ENCODE measurements around the gene CPPED1.

The CPPED1 gene

DNA sequence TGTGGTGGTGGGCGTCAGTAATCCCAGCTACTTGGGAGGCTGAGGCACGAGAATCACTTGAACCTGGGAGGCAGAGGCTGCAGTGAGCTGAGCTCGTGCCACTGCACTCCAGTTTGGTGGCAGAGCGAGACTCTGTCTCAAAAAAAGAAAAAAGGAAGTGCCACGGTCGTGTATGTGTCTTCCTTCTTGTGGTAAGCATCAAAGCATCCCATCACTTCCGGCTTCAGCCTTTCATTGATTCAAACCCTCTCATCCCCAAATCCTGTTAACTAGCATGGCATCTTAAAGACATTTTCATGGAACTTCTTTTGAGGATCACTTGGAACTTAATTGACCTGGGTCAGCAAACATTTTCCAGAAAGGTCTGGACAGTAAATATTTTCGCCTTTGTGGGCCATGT lies 126.2 kb downstream of the CPPED1 start:
- no peak for DNase-seq

DNA sequence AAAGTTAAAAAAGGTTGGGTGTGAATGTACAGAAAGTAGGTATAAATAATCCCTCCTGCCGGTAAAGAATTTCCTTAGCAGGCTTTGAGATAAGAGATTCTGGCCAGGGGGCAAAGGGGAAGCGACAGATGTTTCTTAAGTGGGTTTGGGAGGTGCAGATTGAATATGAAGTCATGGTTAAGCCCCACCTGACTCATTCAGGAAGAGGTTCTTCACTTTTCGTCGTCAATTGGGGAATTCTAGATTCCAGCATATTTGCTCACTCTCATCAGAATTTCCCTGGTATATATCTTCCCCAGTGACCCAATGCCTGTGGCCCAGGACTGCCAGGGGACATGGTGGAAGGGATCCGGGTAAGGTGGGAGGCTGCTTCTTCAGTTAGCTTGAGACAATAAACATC lies 127.8 kb downstream of the CPPED1 start:
- DNase-seq = no peak

DNA sequence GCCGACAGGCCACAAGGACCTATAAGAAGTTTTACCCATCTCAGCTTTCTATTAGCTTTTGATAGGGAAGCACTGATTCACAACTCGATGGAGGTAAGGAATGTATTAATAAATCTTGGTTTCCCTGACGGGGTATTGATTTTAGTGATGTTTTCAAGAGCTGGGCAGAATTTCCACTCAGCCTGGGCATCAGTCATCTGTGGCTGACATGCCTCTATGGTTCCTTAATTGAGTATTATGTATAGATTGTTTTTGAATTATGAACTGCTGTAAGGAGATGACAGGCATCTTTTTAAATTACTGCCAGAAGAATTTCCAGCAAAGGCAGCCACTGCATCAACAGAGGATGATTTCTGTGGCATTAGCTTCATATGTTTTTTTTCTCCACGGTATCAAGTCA lies 128.6 kb downstream of the CPPED1 start:
- no peak for DNase-seq

DNA sequence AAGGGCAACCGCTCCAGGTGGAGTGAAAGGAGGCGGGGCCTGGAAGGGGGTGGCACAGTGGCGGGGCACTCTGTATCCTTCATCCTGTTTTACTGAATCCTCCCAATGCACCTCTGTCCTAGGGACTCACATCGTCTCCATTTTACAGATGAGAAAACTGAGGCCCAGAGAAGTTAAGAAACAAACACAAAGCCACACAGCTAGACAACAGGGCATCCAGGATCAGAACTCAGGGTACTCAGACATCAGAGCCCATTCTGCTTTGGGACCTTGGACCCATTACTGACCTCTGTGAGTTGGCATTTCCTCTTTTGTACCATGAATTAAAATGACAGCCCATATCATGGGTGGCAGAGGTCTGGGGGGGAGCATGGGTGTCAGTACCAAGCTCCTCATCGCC lies 129.2 kb downstream of the CPPED1 start:
- DNase-seq = no peak

DNA sequence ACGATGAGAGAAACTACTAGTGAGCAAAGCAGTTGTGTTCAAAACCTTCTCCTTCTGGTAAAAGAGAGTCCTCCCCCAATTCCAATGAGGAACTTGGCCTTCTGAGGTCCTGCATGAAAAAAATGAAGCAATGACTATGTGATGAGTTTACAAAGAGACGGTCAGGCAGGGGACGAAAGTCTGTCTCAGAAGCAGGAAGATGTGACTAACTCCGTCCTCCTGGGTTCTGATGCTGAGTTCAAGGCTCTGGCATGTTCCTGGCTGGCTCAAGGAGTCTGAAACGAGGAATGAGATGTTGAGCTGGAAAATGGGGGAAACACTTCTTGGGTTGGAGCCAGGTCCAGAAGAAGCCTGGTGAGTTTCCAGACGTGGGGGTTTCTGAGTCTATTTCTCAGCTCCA lies 129.6 kb downstream of the CPPED1 start:
- no peak for DNase-seq

DNA sequence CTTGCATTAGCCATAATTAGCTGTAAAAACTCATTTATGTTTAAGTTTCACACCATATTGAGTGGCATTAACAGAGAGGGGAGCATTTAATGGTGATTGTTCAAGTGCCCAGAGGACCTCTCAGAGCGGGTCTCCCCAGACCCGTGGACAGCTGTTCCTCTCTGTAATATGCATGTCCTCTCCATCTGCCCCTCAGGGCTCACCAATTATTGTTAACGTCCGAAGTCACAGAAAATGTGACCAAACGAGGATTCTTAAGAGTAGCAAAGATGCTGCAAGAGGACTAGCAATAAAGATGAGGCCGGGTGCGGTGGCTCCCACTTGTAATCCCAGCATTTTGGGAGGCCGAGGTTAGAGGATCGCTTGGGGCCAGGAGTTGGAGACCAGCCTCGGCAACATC lies 130.2 kb downstream of the CPPED1 start:
- no peak for DNase-seq

DNA sequence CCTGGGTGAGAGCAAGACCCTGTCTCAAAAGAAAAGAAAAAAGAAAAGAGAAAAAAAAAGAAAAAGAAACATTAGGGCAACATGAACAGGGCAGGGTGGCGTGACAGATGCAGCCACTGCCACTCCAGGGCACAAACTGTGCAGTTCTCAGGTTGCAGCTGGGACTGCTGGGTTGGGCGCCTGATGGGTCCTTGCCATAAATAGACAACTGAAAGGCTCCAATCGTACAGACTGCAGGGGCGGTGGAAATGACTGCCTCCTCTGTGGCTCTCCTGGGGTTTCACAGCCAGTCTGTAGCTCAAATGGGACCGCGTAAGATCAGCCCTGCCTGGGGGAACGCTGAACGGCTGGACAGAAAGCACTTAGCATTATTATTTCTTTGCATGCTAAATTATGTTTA lies 130.7 kb downstream of the CPPED1 start:
- no peak for DNase-seq

DNA sequence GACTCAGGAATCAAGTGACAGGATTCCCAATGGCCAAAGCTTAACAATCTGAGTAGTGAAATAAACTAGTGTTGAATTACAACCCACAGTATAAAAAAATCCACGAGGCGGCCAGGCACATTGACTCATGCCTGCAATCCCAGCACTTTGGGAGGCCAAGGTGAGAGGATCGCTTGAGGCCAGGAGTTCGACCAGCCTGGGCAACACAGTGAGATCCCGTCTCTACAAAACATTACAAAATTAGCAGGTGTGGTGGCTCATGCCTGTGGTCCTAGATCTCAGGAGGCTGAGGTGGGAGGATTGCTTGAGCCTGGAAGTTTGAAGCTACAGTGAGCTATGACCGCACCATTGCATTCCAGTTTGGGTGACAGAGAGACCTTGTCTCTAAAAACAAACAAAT lies 133.8 kb downstream of the CPPED1 start:
- DNase-seq = no peak

DNA sequence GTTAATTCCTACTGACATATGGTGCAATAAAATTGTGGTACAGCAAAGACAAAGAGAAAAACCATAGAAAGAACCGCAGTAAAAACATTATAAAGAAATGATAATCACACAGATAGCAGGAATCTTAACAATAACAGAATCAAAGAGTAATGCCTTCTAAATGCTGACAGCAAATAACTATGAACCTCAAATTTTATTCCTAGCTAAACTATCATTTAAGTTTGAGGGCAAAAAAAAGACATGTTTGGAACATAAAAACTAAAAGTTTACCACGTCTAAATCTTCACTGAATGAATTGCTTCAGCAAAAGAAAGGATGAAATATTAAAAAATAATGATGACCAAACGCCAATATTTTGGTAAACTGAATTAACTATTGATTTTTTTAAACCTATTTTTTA lies 135.8 kb downstream of the CPPED1 start:
- DNase-seq = no peak

DNA sequence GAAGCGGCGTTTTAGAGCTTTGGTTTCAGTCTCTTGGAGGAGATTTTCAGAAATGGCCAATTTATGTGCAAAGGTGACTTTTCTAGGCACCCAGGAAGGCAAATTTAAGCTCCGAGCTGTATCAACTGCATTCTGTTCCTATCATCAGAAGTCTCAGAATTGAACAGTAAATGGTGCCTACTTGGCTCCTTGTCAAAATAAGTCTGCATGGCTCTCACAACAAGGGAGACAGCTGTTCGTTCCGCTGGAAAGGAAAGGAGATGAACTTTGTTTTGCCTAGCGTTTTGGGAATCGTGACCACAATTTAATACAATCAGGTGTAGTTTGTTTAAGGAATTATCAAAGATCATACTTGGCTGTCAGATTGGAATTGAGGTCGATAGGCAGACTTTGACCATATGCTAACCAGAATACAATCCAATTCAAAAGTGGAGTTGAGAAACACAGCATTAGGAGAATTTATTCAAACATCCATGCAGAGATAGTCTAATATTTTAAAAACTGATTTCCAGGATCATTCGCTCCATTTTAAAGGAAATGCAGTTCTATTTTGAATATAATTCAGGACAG lies 139.4 kb downstream of the CPPED1 start:
- no peak for DNase-seq

DNA sequence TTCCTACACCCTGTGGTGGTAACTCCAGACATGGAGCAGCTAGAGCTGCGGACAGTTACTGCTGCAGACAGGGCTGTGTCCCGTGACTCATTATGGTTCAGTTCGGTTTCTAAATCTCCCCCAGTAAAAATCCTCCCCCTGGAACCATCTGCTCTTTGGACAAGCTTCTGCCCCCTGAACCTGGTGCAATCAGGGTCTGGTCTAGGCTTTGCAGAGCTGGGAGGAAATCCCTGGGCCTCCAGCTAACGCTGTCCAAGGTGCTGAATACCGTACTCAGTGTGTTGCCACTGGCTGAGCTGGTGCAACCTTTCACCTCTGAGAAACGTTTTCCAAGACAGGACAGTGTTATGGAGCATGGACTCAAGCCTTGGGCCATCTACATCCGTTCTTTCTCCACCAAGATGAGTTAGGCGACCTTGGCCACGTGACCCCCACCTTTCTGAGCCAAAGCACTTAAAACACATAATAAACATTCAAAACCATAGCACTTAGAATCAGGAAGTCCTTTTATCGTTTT lies 142.0 kb downstream of the CPPED1 start:
- no peak for DNase-seq

DNA sequence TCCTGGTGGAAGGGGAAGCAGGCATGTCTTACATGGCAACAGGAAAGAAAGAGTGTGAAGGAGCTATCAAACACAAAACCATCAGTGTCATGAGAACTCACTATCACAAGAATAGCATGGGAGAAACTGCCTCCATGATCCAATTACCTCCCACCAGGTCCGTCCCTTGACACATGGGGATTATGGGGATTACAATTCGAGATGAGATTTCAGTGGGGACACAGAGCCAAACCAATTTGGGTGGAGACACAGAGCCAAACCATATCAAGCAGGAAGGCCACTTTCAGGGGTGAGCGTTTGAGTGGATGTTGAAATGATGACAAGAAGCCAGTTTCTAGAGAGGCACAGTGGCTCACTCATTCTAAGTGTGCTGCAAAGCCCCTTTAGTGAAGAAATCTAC lies 143.8 kb downstream of the CPPED1 start:
- no peak for DNase-seq

DNA sequence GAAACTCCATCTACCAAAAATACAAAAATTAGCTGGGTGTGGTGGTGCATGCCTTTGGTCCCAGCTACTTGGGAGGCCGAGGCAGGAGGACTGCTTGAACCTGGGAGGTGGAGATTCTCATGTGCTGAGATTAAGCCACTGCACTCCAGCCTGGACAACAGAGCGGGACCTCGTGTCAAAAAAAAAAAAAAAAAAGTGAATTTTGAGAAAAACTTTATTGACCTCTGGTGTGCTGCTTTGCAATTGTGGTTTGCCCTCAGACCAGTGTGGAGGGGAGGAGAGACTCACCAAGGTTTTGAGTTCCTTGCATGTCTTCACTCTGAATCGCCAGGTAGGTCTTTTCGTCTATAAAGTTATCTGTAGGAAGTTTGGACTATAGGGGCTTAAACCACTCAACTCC lies 145.2 kb downstream of the CPPED1 start:
- DNase-seq = no peak

DNA sequence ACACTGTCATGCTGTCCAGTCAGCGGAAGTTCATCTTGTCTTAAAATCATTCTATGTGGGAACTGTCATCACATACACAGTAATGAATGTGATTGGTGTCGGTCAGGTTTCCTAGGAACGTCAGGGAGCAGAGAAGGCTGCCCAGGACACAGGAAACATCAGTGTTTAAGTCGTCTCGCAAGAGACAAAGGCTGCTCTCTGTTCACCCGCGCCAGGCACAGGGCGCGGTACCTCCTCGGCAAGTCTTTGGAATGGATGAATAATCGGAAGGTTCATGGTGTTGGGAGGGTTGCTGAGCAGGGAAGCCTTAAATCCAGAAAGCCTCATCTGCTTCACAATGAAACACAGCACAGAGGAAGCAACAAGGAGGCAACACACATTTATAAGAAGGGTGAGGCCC lies 148.2 kb downstream of the CPPED1 start:
- no peak for DNase-seq

DNA sequence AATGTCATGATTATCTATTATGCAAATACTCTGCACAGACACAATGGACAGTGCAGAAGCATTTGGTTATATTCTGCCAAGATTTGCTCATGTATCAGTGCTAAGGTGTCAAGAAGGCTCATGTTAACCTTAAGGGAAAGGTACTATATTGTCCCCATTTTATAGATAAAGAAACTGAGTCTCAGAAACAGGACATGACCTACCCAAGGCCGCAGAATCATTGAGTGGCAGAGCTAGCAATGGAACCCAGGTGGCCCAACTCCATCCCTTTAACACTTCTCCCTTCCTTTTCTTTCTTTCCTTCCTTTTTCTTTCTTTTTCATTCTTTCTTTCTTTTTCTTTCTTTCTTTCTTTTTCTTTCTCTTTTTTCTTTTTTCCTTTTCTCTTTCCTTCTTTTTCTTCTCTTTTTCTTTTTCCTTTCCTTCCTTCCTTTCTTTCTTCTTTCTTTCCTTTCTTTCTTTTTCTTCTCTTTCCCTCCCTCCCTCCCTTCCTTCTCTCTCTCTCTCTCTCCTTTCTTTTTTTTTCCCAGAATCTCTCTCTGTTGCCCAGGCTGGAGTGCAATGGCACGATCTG lies 149.8 kb downstream of the CPPED1 start:
- no peak for DNase-seq

DNA sequence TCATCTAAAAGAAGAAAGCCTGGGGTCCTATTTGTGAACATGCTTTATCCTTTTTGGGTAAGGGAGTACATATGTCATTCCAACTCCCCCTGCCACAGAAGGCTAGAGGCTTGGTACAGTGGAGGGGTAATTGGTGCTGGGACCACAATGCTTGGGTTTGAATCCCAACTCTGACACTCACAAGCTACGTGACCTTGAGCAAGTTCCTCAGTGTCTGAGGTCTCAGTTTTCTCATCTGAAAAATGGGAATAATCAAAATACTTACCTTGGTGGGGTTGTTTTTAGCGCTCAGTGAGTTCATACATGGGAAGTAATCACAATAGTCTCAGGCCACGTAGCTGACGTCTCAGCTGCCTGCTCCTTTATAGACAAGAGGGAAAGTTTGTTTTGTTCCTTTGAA lies 150.8 kb downstream of the CPPED1 start:
- DNase-seq = no peak

DNA sequence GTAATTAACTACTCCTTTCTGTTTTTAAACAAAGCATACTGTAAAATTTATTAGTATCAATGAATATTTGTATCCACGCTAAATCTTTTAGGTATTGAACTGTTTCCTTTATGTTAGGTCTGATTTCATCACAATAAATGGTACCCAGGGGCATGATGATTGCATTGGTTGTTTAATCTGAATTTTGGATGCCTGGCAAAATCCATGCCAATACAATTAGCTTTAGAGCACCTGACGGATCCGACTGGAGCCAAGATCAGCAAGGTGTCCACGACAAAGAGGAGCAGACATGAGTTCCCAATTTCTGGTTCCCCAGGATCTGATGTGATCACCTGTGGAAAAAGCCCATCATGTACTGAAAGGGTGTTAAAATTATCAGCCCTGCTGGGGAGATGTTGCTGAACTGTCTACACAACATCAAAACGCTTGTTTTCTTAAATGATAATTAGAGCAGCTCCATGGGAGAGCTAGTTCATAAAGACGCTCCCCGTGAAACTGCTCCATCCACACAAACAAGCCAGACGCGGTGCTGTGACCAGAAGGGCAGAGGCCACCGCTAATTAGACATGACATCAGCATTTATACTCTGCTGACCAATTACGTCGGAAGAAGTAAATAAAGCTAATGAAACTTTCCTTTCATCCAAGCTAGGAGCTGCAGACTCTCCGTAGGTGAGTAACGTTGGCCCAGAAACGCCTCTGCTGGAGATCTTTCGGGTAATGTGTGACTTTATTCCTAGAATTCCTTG lies 151.7 kb downstream of the CPPED1 start:
- DNase-seq = no peak

DNA sequence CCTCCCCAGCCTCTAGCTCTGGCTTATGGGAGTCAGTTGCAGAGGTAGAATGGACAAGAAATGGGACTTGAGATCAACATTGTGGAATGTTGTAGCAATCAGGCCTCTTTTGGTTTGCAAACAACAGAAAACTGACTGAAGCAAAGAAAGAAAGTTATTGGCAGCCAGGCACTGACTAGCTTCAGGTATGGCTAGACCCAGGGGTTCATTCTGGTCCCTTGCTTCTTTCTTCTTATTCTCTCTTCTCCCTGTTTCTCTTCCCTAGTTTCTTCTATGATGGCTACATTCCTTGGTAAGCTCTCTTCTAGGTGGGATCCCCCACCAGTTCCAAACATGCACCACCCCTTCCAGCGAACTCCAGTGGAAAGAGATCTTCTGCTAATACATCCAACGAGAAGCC lies 154.3 kb downstream of the CPPED1 start:
- DNase-seq = no peak

DNA sequence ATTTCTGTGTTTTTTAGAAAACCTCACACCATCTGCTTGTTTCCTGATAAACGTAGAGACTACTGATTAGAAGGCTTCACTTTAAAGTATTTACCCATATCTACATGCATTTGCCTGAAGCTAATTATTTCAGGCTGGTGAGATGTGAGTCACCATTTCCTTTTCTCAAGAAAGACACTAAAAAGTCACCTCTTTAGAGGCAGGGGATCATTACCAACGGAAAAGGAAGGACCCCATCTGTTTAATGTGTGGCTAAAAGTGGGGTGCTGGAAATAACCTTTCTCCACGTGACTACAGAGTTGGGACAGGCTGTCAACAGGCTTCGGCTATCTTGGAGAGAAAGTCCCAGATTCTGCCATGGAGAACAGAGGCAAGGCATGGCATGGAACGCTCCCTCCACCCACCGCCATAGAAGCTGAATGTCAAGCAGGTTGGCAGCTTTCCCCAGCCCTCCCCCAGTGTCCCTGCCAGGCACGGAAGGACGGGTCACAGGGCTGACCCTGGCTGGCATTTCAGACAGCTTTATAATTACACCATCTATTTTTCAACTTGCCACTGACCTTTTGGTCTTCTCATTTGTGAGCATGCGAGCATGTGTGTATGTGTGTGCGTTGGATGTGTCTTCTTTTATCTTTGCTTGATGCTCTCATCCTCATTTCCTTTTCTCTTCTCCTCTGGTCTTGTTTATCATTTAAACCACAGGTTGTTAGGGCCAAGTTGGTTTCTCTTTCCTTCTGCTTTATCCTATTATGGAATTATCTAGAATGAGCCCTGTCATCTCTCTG lies 157.0 kb downstream of the CPPED1 start:
- DNase-seq = no peak

DNA sequence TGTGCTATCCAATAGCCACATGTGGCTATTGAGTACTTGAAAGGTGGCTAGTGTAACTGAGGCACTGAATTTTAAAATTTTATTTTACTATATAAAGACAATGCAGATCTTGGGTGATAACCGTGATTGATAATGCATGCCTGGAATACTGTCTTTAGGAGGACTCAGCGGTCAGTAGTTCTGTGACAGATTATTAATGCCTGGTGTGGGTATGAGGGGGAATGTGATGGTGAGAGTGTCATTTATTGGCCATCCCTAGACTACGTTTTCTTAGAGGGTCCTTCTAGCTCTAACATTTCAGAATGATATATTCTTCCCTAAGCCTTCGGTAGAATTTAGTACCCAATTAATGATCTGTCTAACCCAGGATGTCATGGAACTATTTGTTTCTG lies 157.6 kb downstream of the CPPED1 start:
- DNase-seq = no peak

DNA sequence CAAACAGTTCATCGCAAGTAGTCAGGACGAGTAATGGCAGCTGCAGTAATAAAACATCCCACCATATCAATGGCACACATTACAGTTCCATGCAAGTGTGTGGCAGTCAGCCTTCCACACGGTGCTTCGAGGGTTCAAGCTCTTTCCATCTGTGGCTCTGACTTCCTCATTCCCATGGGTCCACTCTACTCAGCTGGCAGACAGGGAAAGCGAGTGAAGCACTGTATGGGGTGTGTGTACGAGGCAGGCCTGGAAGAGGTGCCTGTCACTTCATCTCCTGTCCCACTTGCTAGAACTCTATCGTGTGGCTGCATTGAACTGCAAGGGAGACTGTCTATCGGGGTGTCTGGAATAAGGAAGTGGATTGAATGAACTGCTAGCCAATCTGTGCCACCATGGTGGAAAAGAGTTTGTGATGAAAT lies 160.6 kb downstream of the CPPED1 start:
- no peak for DNase-seq

DNA sequence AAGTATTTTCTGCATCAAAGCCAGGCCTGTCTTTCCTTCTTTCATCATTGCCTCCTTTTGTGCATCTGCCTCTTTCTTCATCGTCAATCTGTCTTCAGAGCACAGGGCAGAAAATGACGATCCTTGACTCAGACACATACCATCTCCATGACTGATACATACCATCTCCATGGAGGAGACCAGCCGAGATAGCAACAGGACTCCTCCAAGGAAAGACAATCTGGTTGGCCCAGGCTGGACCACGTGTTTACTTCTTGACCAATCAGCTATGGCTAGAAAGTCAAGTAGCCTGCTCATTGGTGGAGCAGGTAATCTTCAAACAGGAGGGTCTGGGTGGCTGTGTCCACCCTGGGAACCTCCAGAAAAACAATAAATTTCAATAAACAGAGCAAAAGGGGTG lies 164.6 kb downstream of the CPPED1 start:
- no peak for DNase-seq

DNA sequence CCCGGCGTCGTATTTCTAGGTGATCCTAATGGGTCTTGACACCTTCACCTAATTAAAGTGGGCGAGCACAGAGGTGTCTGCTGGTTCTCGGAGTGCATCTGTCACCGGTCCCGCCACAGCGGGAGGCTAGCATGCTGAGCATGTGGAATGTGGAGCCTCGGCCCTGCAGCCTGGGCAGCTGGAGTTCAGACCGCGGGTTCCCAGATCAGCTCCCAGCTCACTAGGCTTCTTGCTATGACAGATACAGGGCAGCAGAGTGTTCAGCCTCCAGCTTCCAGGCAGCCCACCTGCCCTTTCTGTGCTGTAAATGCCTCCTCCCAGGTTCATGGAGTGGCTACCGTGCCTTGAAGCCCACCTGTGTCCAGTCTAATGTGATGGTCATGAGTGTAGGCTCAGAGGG lies 166.7 kb downstream of the CPPED1 start:
- DNase-seq = no peak

DNA sequence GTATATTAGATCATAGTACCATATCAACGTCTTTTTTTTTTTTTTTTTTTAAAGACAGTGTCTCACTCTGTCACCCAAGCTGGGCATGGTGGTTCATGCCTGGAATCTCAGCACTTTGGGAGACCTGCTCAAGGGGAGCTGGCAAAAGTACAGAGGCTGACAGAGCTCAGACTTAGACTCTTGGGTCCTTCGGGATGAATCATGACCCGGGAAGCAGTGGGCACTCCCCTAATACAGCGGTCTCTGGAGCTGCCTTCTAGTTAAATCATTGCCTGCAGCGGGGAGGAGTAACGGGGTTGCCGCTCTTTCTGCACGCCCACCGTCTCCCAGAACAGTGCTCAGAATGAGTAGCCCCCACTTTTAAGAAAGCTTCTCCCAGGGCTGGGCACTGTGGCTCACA lies 174.4 kb downstream of the CPPED1 start:
- DNase-seq = no peak
